Gastrocnemius medialis (tissue), 4 donors: ENCODE results near the gene TAS2R30.

Source experiments
- POLR2A ChIP-seq, 2 donors: fragments of 450-650 bp; IDR thresholded peaks; one replicate each; pipeline ENCODE4 v1.6.1; 2017; ENCODE audit warnings: antibody characterized with exemption in 2 of 2, mild to moderate bottlenecking in 2 of 2, moderate library complexity in 2 of 2
- TF ChIP-seq, protein P1 (sequence below), 5 experiments: fragments of 450-650 bp in 3 of 5; fragments of 200-600 bp in 2 of 5; sonication (generic) in 2 of 5; IDR thresholded peaks in 4 of 5; conservative IDR thresholded peaks in 1 of 5; 1 replicate in 4 of 5; 2 replicates in 1 of 5; pipeline ENCODE4 v1.5.1; 2016 to 2019; ENCODE audit warnings: antibody characterized with exemption in 5 of 5, mild to moderate bottlenecking in 3 of 5, moderate library complexity in 3 of 5

GRCh38 chr12:11150832-11151231 lies 16.4 kb upstream of the TAS2R30 start:
- no peak for TF ChIP-seq POLR2A (IDR thresholded peaks at IDR 0.05)
- TF ChIP-seq, protein P1, sequence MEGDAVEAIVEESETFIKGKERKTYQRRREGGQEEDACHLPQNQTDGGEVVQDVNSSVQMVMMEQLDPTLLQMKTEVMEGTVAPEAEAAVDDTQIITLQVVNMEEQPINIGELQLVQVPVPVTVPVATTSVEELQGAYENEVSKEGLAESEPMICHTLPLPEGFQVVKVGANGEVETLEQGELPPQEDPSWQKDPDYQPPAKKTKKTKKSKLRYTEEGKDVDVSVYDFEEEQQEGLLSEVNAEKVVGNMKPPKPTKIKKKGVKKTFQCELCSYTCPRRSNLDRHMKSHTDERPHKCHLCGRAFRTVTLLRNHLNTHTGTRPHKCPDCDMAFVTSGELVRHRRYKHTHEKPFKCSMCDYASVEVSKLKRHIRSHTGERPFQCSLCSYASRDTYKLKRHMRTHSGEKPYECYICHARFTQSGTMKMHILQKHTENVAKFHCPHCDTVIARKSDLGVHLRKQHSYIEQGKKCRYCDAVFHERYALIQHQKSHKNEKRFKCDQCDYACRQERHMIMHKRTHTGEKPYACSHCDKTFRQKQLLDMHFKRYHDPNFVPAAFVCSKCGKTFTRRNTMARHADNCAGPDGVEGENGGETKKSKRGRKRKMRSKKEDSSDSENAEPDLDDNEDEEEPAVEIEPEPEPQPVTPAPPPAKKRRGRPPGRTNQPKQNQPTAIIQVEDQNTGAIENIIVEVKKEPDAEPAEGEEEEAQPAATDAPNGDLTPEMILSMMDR (IDR thresholded peaks at IDR 0.05 in 4 of 5, conservative IDR thresholded peaks at IDR 0.05 in 1 of 5) = no peak
